IMR-90 (cell line): Measurements from ENCODE around the gene OR2B6. TPM values are rescaled to one million over a fixed set of nuclear protein-coding genes. Genes with fewer than 3 reads are reported as not detected.

ENCODE experiments used
- ATAC-seq: fragments of 200-7000 bp; cut with Tn5 transposase; 2 replicates; pipeline ENCODE4 v1.9.1; 2020; ENCODE audit warnings: low read depth, mild to moderate bottlenecking, moderate library complexity
- BruUV-seq: library from RNA; stranded (reverse); fragments of 400-500 nt; replicated peaks from 2 replicates; lab custom pipeline; 2021; lab: Mats Ljungman, UMichigan
- CTCF ChIA-PET: fragments of 300-600 bp; formaldehyde crosslinking; extraction: SDS; loops from one replicate; lab custom pipeline; 2021; ENCODE audit warnings: antibody characterized with exemption; lab: Yijun Ruan, JAX
- POLR2A ChIA-PET: fragments of 300-600 bp; sonication (Branson Sonifier 250); formaldehyde crosslinking; loops from one replicate; lab custom pipeline; 2022; ENCODE audit warnings: antibody characterized with exemption; ENCODE audit not compliant: unreplicated experiment; lab: Charles Lee
- DNase-seq: peaks from one replicate; pipeline ENCODE4 v3.0.0; 2013
- H2AFZ ChIP-seq: replicated peaks from 2 replicates; pipeline ENCODE3; 2013; ENCODE audit warnings: low read length, mild to moderate bottlenecking; ENCODE audit not compliant: poor library complexity
- H2AK5ac ChIP-seq: 2 replicates; pipeline ENCODE4 v1.6.1; 2013; ENCODE audit warnings: low read depth, low read length, inconsistent platforms
- H2AK9ac ChIP-seq: replicated peaks from 2 replicates; pipeline ENCODE3; 2013; ENCODE audit warnings: mild to moderate bottlenecking, low read depth, low read length, moderate library complexity; ENCODE audit not compliant: poor library complexity
- H2BK120ac ChIP-seq: 2 replicates; pipeline ENCODE4 v1.6.1; 2013; ENCODE audit warnings: low read depth, low read length, inconsistent platforms
- H2BK15ac ChIP-seq: 3 replicates; pipeline ENCODE4 v1.6.1; 2013; ENCODE audit warnings: low read depth, low read length, inconsistent platforms
- H2BK20ac ChIP-seq: 2 replicates; pipeline ENCODE4 v1.6.1; 2013; ENCODE audit warnings: low read depth, mild to moderate bottlenecking, inconsistent platforms, low read length, moderate library complexity
- H2BK5ac ChIP-seq: 2 replicates; pipeline ENCODE4 v1.6.1; 2013; ENCODE audit warnings: mild to moderate bottlenecking, low read depth, low read length, inconsistent platforms; ENCODE audit not compliant: poor library complexity, severe bottlenecking
- H3K14ac ChIP-seq: replicated peaks from 2 replicates; pipeline ENCODE4 v1.6.1; 2013; ENCODE audit warnings: low read depth, low read length, inconsistent platforms
- H3K18ac ChIP-seq: 2 replicates; pipeline ENCODE4 v1.6.1; 2013; ENCODE audit warnings: low read depth, low read length, control low read depth
- H3K23ac ChIP-seq: 2 replicates; pipeline ENCODE4 v1.6.1; 2013; ENCODE audit warnings: low read depth, low read length, inconsistent platforms
- H3K27ac ChIP-seq: 2 replicates; pipeline ENCODE4 v1.5.1; 2013; ENCODE audit warnings: mild to moderate bottlenecking, control low read depth, low read length; ENCODE audit not compliant: insufficient read depth
- H3K27me3 ChIP-seq: 2 replicates; pipeline ENCODE4 v1.6.1; 2013; ENCODE audit warnings: low read length; ENCODE audit not compliant: control insufficient read depth, insufficient read depth
- H3K36me3 ChIP-seq: 2 replicates; pipeline ENCODE4 v1.6.1; 2013; ENCODE audit warnings: low read length, mixed read lengths; ENCODE audit not compliant: control insufficient read depth, insufficient read depth
- H3K4ac ChIP-seq: 2 replicates; pipeline ENCODE4 v1.6.1; 2013; ENCODE audit warnings: low read depth, low read length, inconsistent platforms
- H3K4me1 ChIP-seq: 2 replicates; pipeline ENCODE4 v1.6.1; 2013; ENCODE audit warnings: low read length, mixed read lengths; ENCODE audit not compliant: control insufficient read depth, insufficient read depth
- H3K4me2 ChIP-seq: 2 replicates; pipeline ENCODE4 v1.6.1; 2013; ENCODE audit warnings: low read depth, mild to moderate bottlenecking, control low read depth, low read length, moderate library complexity
- H3K4me3 ChIP-seq: 2 replicates; pipeline ENCODE4 v1.5.1; 2013; ENCODE audit warnings: low read depth, mild to moderate bottlenecking, control low read depth, low read length, moderate library complexity; ENCODE audit not compliant: insufficient read depth
- H3K56ac ChIP-seq: 2 replicates; pipeline ENCODE4 v1.6.1; 2013; ENCODE audit warnings: low read length, inconsistent platforms; ENCODE audit not compliant: insufficient read depth; ENCODE audit errors: extremely low read depth
- H3K79me1 ChIP-seq, 2 experiments: 2 replicates each; pipeline ENCODE4 v1.6.1; 2013; ENCODE audit warnings: low read length in 2 of 2, inconsistent platforms in 1 of 2, low read depth in 1 of 2
- H3K9ac ChIP-seq: 2 replicates; pipeline ENCODE4 v1.6.1; 2013; ENCODE audit warnings: low read depth, low read length, control low read depth
- H3K9me1 ChIP-seq: 2 replicates; pipeline ENCODE4 v1.6.1; 2013; ENCODE audit warnings: low read length, inconsistent platforms; ENCODE audit not compliant: insufficient read depth
- H3K9me3 ChIP-seq: 2 replicates; pipeline ENCODE4 v1.6.1; 2013; ENCODE audit warnings: low read length; ENCODE audit not compliant: control insufficient read depth, insufficient read depth
- H4K20me1 ChIP-seq: 2 replicates; pipeline ENCODE4 v1.6.1; 2013; ENCODE audit warnings: low read length, inconsistent platforms; ENCODE audit not compliant: insufficient read depth
- H4K5ac ChIP-seq: 2 replicates; pipeline ENCODE4 v1.6.1; 2013; ENCODE audit warnings: mild to moderate bottlenecking, low read depth, low read length, control low read depth
- H4K8ac ChIP-seq, 2 experiments: 2 replicates each; pipeline ENCODE4 v1.6.1; 2013; ENCODE audit warnings: low read depth in 2 of 2, low read length in 2 of 2, control low read depth in 1 of 2, inconsistent platforms in 1 of 2
- H4K91ac ChIP-seq: 2 replicates; pipeline ENCODE4 v1.6.1; 2013; ENCODE audit warnings: low read depth, low read length, inconsistent platforms; ENCODE audit not compliant: insufficient read depth
- BHLHE40 ChIP-seq: fragments of 150-350 bp; IDR thresholded peaks from 2 replicates; pipeline ENCODE4 v1.6.1; 2016; ENCODE audit warnings: mild to moderate bottlenecking, low read depth, low read length
- CEBPB ChIP-seq: IDR thresholded peaks from 2 replicates; pipeline ENCODE4 v1.6.1; 2012; ENCODE audit warnings: low read depth, low read length, improper control_type of control experiment
- CHD1 ChIP-seq: IDR thresholded peaks from 2 replicates; pipeline ENCODE4 v1.6.1; 2012; ENCODE audit warnings: low read depth, low read length, improper control_type of control experiment
- FOS ChIP-seq: fragments of 150-350 bp; IDR thresholded peaks from 2 replicates; pipeline ENCODE4 v1.6.1; 2016; ENCODE audit warnings: low read depth, low read length
- MAFK ChIP-seq: IDR thresholded peaks from 2 replicates; pipeline ENCODE4 v1.6.1; 2012; ENCODE audit warnings: low read depth, low read length, improper control_type of control experiment
- MAZ ChIP-seq: IDR thresholded peaks from 2 replicates; pipeline ENCODE4 v1.6.1; 2012; ENCODE audit warnings: low read depth, mild to moderate bottlenecking, low read length, improper control_type of control experiment, moderate library complexity, borderline replicate concordance
- MXI1 ChIP-seq: IDR thresholded peaks from 2 replicates; pipeline ENCODE4 v1.6.1; 2012; ENCODE audit warnings: low read depth, mild to moderate bottlenecking, low read length, moderate library complexity, borderline replicate concordance
- NFE2L2 ChIP-seq: fragments of 150-350 bp; IDR thresholded peaks from 2 replicates; pipeline ENCODE4 v1.6.1; 2016; ENCODE audit warnings: low read depth, mild to moderate bottlenecking, low read length
- POLR2A ChIP-seq: IDR thresholded peaks from 2 replicates; pipeline ENCODE4 v1.6.1; 2012; ENCODE audit warnings: mild to moderate bottlenecking, low read depth, low read length
- RAD21 ChIP-seq: IDR thresholded peaks from 2 replicates; pipeline ENCODE4 v1.6.1; 2012; ENCODE audit warnings: low read length, improper control_type of control experiment
- RCOR1 ChIP-seq: IDR thresholded peaks from 2 replicates; pipeline ENCODE4 v1.6.1; 2012; ENCODE audit warnings: mild to moderate bottlenecking, low read length, improper control_type of control experiment; ENCODE audit not compliant: insufficient replicate concordance
- RFX5 ChIP-seq: IDR thresholded peaks from 2 replicates; pipeline ENCODE4 v1.8.0; 2012; ENCODE audit warnings: low read depth, mild to moderate bottlenecking, low read length, moderate library complexity
- SMC3 ChIP-seq: fragments of 150-350 bp; IDR thresholded peaks from 2 replicates; pipeline ENCODE4 v1.6.1; 2016; ENCODE audit warnings: low read depth, mild to moderate bottlenecking, antibody characterized with exemption, low read length, moderate library complexity
- WGBS, 2 experiments: methylation state at CpG; one replicate each; pipeline versions ENCODE4 v1.1.5 to v1.1.7; 2013; ENCODE audit warnings: missing lambda C conversion rate in 2 of 2; ENCODE audit not compliant: insufficient read length in 1 of 2; ENCODE audit errors: extremely low coverage in 2 of 2; 5-methylcytosine and 5-hydroxymethylcytosine counted together
- dilution Hi-C: fragments of 300-500 bp; cut with HindIII; formaldehyde crosslinking; loops from one replicate; pipeline ENCODE4 v1.14.3; 2018; ENCODE audit warnings: low sequenced_read_pairs; ENCODE audit not compliant: unreplicated experiment
- in situ Hi-C: fragments of 300-500 bp; cut with MboI; formaldehyde crosslinking; loops from 3 replicates; pipeline ENCODE4 v1.14.3; 2019; ENCODE audit warnings: low sequenced_read_pairs, inconsistent platforms, mixed read lengths
- intact Hi-C: fragments of 100-400 bp; cut with micrococcal nuclease; formaldehyde crosslinking; loops from 2 replicates; pipeline ENCODE4 v1.10.0; 2022
- polyA plus RNA-seq, 3 experiments: library from polyadenylated mRNA; depleted of rRNA; stranded (reverse); fragments of >200 nt; gene quantifications; 2 replicates each; pipeline ENCODE4 v1.2.3, GENCODE V29; 2012; ENCODE audit warnings: low replicate concordance in 1 of 3
- total RNA-seq: library from RNA; depleted of rRNA; stranded (reverse); fragments of >200 nt; gene quantifications from 2 replicates; pipeline ENCODE4 v1.2.3, GENCODE V29; 2012
- TF ChIP-seq, protein P1 (sequence below): fragments of 150-350 bp; IDR thresholded peaks from 2 replicates; pipeline ENCODE4 v1.6.1; 2017; ENCODE audit warnings: mild to moderate bottlenecking, antibody characterized with exemption, low read length, low read depth
- TF ChIP-seq, protein P2 (sequence below): conservative IDR thresholded peaks from 2 replicates; pipeline ENCODE4 v1.5.1; 2012; ENCODE audit warnings: mild to moderate bottlenecking, low read depth, low read length, improper control_type of control experiment
- TF ChIP-seq, protein P3 (sequence below): fragments of 150-350 bp; IDR thresholded peaks from 2 replicates; pipeline ENCODE4 v1.6.1; 2016; ENCODE audit warnings: low read depth, mild to moderate bottlenecking, low read length, moderate library complexity, borderline replicate concordance

OR2B6 gene
- total and polyA plus RNA-seq, 2 of the 4 experiments (the other 2 are of a cell fraction), result not detected

DNA sequence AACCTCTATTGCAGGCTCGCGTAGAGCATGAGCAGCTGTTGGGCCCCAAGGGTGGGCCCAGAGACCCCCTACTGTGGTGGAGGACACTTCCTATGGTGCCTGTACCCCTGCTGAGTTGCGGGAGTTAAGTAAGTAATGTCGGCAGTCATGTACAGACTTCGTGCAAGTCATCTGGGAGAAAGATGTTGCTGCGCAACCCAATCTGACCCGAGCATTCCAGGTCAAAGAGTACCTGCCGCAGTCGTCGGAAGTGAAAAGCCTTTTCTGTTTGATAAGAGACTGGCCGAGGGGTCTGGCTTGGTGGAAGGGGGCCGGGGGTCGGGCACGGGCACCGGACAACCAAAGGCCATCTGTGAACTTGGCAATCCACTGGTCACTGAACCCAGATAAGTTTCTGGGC is 44.3 kb downstream of the OR2B6 start:
- in situ Hi-C loops (no loop called here), intact Hi-C loops (no loop called here), dilution Hi-C loops (no loop called here)
- no peaks in the 10 kb centered on the region for H3K79me1 ChIP-seq
- H3K18ac ChIP-seq, result no peak overlapping the region
- ChIA-PET POLR2A (no interaction called here), CTCF (no interaction called here)
- H2BK15ac ChIP-seq, result no peak overlapping the region
- no peaks in the 10 kb centered on the region for H3K9me3 ChIP-seq
- H2BK5ac ChIP-seq, result no peak overlapping the region
- no peaks in the 10 kb centered on the region for H3K36me3 ChIP-seq
- DNase-seq (no peak), ATAC-seq (no peak)
- H3K9me1 ChIP-seq, result no peaks in the 10 kb centered on the region
- BruUV-seq, result no TSS peak
- no peak overlapping the region for H3K4ac ChIP-seq
- H3K4me3 ChIP-seq, result no peak overlapping the region
- H2BK20ac ChIP-seq, result no peak overlapping the region
- H3K23ac ChIP-seq, result no peak overlapping the region
- no peak overlapping the region for H4K8ac ChIP-seq
- no peak overlapping the region for H3K27ac ChIP-seq
- no peak overlapping the region for H2AK9ac ChIP-seq
- H4K91ac ChIP-seq, result no peak overlapping the region
- 38% methylated on average over 7 of the region's 15 CpGs; no CpG with 5 or more reads in 1 of the 2 experiments for WGBS, 2 experiments
- H3K56ac ChIP-seq, result no peak overlapping the region
- no peak overlapping the region for H3K9ac ChIP-seq
- no peak overlapping the region for H3K4me2 ChIP-seq
- H2AFZ ChIP-seq, result no peak overlapping the region
- no peaks in the 10 kb centered on the region for H3K27me3 ChIP-seq
- no peak overlapping the region for H4K5ac ChIP-seq
- H4K20me1 ChIP-seq, result no peaks in the 10 kb centered on the region
- no peak overlapping the region for H3K14ac ChIP-seq
- TF ChIP-seq, protein P1, sequence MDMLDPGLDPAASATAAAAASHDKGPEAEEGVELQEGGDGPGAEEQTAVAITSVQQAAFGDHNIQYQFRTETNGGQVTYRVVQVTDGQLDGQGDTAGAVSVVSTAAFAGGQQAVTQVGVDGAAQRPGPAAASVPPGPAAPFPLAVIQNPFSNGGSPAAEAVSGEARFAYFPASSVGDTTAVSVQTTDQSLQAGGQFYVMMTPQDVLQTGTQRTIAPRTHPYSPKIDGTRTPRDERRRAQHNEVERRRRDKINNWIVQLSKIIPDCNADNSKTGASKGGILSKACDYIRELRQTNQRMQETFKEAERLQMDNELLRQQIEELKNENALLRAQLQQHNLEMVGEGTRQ, result no peak
- TF ChIP-seq CHD1 (no peak), FOS (no peak), MAFK (no peak), POLR2A (no peak), RFX5 (no peak), MXI1 (no peak), BHLHE40 (no peak), NFE2L2 (no peak), RCOR1 (no peak), RAD21 (no peak), MAZ (no peak), SMC3 (no peak), CEBPB (no peak)
- TF ChIP-seq, protein P2, sequence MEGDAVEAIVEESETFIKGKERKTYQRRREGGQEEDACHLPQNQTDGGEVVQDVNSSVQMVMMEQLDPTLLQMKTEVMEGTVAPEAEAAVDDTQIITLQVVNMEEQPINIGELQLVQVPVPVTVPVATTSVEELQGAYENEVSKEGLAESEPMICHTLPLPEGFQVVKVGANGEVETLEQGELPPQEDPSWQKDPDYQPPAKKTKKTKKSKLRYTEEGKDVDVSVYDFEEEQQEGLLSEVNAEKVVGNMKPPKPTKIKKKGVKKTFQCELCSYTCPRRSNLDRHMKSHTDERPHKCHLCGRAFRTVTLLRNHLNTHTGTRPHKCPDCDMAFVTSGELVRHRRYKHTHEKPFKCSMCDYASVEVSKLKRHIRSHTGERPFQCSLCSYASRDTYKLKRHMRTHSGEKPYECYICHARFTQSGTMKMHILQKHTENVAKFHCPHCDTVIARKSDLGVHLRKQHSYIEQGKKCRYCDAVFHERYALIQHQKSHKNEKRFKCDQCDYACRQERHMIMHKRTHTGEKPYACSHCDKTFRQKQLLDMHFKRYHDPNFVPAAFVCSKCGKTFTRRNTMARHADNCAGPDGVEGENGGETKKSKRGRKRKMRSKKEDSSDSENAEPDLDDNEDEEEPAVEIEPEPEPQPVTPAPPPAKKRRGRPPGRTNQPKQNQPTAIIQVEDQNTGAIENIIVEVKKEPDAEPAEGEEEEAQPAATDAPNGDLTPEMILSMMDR, result no peak
- TF ChIP-seq, protein P3, sequence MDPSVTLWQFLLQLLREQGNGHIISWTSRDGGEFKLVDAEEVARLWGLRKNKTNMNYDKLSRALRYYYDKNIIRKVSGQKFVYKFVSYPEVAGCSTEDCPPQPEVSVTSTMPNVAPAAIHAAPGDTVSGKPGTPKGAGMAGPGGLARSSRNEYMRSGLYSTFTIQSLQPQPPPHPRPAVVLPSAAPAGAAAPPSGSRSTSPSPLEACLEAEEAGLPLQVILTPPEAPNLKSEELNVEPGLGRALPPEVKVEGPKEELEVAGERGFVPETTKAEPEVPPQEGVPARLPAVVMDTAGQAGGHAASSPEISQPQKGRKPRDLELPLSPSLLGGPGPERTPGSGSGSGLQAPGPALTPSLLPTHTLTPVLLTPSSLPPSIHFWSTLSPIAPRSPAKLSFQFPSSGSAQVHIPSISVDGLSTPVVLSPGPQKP, result no peak
- H2AK5ac ChIP-seq, result no peak overlapping the region
- no peaks in the 10 kb centered on the region for H3K4me1 ChIP-seq
- H2BK120ac ChIP-seq, result no peak overlapping the region
